ENCODE data around the gene PLEKHH1.

GRCh38 chr14:67633451-67634147, 100.5 kb downstream of the PLEKHH1 start:
- TF ChIP-seq, protein P1, sequence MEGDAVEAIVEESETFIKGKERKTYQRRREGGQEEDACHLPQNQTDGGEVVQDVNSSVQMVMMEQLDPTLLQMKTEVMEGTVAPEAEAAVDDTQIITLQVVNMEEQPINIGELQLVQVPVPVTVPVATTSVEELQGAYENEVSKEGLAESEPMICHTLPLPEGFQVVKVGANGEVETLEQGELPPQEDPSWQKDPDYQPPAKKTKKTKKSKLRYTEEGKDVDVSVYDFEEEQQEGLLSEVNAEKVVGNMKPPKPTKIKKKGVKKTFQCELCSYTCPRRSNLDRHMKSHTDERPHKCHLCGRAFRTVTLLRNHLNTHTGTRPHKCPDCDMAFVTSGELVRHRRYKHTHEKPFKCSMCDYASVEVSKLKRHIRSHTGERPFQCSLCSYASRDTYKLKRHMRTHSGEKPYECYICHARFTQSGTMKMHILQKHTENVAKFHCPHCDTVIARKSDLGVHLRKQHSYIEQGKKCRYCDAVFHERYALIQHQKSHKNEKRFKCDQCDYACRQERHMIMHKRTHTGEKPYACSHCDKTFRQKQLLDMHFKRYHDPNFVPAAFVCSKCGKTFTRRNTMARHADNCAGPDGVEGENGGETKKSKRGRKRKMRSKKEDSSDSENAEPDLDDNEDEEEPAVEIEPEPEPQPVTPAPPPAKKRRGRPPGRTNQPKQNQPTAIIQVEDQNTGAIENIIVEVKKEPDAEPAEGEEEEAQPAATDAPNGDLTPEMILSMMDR (IDR thresholded peaks at IDR 0.05) = no peak
- TF ChIP-seq EZH2 (IDR thresholded peaks at IDR 0.05) (no peak), EZH2phosphoT487 (IDR thresholded peaks at IDR 0.05) (no peak)
